ENCODE results near the gene HECTD3.

HECTD3 gene

DNA sequence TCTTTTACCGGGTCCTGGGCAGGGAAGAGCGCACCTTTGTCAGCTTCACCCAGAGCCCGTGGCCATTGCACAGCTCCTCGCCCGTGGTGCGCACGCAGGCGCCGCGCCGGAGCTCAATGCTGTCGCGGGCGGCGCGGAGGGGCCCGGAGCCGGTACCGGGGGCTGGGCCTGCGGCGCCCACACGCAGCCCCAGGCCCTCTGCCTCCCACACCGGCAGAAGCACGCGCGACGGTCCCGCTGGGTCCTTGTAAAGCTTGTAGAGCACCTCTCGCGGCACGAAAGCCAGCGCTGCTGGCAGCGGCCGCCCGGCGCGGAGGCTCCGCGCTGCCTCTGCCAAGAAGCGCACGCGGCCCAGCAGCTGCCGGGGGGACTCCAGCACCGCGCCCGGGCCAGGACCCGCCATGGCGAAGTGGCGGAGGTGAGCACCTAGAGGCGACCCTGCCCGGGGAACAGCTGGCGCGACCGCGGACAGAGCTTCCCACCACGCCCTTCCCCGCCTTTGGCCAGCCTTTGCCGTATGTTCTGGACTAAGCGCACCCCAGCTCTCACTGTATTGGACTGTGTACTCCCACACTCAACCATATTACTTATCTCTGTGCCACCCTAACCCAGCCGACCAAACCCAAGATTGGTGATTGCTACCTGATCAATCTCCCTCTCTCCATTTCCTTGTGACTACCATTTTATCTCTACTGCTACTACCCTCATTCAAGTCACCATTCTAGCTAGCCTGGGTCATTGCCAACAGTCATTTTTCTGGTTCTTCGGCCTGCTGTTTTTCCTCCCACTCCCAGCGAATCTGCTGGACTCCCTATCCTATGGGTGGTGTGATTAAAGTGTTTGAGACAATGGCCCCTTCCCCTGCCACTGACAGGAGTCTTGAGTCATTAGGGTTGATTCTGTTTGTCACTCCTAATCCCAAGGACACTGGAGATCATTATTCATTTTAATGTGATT is at the start of gene HECTD3:
HECTD3 (minus strand) TSS at position 470 of the 957 bp plus-strand sequence; CDS start at position 403, 67 bp downstream.
- peak; percentile 60 for DNase-seq

DNA sequence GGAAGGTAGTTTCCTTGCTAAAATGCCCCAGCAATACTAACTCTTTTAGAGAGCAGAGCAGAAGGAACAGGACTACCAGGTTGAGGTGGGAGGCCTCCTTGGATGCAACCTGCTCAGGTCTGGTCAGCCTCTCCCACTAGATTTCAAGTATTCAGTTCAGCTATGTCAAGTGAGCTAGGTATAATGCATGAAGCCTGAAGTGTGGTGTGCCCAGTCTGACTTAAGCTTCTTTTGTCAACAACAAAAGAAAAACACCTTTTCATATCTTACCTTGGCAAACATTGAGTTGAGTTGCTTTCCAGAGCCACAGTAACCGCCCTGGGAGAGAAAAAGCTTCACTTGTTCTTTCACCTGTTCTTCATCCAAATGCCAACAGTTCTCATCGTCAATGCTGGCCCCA is 48.7 kb upstream of the HECTD3 start:
- no peak for DNase-seq

DNA sequence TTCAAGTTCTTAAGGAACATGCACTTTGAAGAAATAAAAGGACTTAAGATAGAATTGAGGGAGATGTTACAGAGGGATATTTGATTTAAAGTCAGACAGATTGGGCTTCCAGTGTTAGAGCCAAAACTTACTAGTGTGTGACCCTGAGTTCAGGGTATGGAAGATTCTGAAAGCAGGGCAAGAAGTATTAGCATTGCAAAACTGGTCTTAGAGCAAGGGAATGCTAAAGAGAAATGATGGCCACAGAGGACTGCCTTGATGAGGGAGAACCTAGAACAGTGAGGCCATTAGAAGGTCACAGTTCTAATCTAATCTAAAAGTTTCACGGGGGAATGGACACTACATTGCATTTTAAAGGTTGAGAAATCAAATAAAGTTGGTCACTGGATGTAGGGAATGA is 46.4 kb upstream of the HECTD3 start:
- no peak for DNase-seq

DNA sequence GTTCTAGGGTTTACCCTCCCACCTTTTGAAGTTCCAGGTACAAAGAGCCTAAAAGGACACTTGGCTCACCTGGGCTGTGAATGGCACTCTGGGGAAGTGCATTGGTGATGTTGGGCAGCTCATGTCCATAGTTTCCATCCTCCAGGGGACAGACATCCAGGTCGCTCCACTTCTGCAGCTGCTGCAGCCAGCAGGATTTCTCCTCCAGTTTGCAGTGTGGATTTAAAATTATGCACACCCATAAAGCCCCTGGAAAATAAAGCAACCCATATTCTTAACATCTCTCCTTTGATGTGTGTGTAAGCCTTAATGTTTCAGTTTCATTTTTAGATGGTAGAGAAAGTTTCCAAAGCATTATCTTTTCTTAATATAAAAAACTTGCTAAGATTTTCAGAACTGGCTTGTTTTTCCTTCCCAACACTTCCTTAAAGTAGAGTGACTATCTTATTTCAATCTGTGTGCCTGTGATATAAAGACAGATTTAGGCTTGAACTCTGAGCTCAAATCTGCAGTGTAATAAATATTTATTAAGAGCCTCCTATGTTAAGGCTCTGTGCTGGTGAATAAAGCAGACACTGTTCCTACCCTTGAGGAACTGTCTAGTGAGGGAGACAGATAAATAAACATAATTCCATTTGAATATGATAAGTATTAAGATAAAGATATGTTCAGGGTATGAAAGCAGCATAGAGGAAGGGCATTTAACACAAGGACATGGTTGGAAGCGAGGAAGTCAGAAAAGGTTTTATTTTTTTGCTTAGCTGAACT is 40.1 kb upstream of the HECTD3 start:
- no peak for DNase-seq

DNA sequence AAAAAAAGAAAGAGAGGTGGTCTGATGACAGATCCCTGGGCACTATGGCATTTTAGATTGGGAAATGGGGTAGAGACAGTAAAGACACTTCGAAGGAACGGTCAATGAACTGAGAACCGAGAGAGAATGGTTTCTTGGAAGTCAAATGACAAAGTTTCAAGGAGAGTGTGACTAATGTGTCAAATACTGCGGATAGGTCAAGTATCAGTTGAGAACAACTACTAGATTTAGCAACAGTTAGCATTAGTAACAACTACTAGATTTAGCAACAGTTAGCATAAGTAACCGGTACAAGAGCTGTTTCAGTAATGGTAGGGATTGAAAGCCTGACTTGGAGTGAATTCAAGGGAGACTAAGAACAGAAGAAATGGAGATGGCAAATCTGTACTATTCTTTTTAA is 35.9 kb upstream of the HECTD3 start:
- DNase-seq: peak; percentile 70

DNA sequence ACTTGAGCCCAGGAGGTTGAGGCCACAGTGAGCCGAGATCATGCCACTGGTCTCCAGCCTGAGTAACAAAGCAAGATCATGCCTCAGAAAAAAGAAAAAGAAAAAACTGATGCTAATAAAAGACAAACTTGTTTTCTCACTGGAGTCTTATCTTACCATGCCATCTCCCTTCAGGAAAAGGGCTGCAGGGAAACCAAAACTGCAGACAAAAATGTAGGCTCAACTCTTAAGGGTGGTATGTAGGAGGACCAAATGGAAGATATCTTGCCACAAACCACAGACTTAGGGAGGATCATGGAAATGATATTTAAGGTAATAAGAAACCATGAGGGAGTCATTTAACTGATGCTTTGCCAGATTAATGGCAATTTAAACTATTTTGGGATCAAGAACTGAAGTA is 33.8 kb upstream of the HECTD3 start:
- no peak for DNase-seq

DNA sequence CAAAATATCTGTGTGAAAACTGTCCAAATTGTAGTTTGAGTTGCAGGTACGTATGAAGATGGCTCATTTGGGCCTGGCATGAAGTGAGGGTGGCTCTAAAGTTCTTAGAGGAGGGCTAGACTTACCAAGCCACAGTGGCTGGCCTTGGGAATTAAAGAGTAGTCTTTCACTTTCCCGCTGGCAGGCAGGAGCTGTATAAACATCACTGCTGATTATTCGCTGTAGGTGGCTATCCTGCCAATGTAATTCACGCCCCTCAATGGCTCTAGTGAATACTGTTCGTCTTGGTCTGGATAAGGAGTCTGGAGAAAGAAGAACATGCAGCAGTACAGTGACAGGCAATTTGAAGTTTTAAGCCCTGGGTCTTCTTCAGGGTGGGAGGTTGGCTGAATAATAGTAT is 32.0 kb upstream of the HECTD3 start:
- DNase-seq: no peak

DNA sequence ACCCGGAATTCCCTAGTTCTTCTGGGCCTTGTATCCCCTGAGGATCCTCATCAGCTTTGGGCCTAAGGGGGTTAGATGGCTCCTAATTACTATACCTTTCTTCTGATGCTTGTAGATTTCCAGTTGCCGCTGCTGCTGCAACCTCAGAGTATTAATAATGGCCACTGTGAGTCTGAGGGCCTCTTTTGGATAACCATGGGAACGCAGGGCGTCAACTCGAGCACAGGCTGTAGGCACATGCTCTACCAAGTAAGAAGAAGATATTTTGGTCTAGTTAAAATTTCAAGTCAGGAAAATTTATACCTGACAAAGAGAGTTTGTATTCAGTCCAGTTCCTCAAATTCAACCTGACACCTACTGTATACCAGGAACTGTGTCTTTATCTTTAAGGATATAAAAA is 29.2 kb upstream of the HECTD3 start:
- no peak for DNase-seq

DNA sequence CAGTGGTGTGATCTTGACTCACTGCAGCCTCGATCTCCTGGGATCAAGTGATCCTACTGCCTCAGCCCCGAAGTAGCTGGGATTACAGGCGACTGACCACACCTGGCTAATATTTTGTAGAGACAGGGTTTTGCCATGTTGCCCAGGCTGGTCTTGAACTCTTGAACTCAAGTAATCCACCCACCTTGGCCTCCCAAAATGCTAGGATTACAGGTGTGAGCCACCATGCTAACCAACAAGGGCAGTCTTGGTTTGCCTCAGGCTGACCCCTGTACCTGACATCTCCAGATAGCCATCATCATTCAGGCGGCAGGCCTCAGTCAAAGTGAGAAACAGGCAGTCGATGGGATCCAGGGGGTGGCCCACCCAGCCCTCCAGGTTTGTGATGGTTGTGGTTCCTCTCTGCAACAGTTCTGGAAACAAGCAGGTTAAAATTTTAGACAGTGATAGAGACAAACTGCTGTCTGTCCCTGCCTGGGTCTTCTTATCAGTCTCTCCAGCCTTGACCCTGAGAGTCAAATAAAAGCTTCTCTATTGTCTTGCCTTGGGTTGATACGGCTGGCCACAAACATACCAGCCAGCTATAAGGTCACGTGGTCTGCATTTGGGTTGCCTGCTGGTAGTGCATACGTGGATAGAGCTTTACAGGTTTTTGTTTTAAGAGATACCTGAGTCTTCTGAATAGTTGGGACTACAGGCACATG is 27.7 kb upstream of the HECTD3 start:
- no peak for DNase-seq

DNA sequence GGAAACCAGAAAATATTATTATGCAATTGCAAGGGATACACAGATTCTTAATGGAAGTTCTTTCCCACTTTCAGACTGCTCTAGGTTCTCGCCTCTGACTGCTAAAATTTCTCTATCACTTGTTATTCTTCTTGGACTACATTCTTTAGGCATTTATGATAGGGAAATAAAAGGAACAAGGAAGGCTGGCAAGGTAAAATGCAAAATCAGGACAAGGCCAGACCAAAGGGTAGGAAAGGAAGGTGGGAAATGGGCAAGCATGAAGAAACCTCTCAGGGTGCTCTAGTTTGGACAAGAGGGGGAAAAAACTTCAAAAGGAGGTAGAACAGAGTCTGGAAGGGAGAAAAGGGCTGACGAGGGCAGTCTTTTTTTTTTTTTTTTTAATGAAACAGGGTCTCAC is 27.1 kb upstream of the HECTD3 start:
- DNase-seq: no peak

DNA sequence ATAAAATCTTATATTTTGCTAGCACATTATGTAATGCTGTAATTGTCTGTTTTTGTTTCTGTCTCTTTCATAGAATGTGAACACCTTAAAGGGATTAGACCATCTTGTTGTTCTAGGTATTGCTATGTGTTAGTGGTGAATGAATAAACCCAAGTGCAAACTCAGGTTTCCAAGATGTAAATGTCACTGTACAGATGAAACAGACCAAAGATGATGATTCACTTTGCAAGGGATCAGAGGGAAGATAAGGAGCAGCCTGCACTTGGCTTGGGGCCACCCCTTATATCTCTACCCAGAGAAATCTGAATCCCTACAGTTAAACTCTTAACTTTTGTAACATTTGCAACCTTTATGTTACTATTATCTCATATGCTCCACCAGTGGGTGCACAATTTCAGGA is 26.3 kb upstream of the HECTD3 start:
- no peak for DNase-seq

DNA sequence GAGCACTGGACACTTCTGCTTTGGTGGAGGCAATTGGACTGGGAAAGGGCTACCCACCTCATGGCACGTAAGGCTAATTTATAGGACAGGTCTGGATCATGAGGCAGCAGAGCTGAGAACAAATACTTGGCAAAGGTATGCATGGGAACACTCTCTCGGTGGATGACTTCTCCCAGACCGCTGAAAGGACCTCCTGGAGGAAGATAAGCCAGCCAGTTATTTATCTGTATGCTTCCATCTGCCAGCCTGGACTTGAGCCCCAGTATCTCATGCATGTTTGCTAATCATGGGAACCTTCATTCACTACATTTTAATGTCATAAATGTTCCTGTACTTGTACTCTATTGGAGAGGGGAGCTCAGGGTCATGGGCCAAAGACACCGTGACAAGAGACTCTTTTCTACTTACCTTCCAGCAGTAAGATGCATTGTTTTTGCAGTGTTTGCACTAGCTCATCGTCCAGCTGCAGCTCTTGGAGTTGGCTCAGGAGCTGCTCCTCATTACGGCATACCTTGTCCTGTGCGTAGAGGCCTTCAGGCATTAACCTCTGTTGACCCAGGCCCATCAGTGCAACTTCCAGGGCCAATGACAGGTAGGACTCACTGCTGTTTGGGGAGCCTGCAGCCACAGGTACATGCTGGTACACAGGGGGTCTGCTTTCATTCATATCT is 24.6 kb upstream of the HECTD3 start:
- DNase-seq: no peak

DNA sequence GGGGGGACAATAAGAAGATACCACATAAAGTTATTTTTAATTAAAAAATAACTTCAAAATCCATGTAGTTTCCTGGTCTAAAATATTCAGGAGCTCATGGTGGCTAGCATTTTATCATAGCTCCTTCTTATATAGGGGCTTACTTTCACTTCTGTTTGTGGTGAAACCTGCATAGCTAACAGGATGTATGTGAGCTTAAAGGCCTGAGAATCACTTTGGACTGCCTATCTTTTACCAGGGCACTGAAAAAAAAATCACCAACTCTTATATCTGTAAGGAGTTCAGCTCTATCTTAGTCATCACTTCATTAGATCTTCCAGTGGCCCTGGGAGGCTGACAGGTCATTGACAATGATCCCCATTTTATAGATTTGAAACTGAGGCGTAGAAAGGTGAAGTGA is 22.2 kb upstream of the HECTD3 start:
- DNase-seq: peak; percentile 68

DNA sequence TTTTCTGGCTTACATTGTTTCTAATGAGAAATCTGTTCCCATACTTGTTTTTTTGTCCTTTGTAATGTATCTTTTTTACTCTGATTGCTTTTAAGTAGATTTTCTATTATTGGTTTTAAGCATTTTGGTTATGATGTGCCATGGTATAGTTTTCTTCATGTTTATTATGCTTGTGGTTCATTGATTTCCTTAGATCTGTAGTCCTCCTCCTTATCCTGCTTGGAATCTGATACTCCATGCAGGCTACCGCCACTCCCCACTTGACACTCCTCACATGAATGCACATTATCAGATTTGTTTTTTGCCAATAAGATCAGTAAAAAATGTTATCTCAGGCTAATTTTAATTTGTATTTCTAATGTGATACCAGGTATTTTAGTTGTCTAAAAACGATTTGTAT is 21.7 kb upstream of the HECTD3 start:
- no peak for DNase-seq

DNA sequence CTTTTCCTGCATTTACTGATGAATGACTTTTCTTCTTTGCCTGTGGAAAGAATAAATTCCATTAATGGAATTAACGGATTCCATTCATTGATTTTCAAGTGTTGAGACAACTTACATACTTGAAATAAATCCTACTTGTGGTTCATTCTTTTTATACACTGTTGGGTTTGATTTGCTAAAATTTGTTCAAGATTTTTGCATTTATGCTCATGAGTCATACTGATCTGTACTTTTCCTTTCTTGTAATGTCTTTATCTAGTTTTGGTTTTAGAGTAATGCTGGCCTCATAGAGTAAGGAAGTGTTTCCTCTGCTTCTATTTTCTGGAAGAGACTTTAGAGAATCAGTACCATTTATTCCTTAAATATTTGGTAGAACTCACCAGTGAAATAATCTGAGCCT is 15.3 kb upstream of the HECTD3 start:
- no peak for DNase-seq

DNA sequence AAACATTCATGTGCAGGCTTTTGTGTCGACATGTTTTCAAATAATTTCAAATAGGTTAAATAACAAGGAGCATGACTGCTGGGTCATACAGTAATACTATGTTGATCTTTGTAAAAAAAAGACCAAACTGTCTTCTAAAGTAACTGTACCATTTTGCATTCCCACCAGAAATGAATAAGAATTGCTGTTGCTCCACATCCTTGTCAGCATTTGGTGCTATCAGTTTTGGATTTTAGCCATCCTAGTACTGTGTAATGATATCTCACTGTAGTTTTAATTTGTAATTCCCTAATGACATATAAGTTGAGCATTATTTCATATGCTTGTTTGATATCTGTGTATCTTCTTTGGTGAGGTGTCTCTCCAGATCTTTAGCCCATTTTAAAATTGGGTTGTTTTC is 12.5 kb upstream of the HECTD3 start:
- DNase-seq: no peak

DNA sequence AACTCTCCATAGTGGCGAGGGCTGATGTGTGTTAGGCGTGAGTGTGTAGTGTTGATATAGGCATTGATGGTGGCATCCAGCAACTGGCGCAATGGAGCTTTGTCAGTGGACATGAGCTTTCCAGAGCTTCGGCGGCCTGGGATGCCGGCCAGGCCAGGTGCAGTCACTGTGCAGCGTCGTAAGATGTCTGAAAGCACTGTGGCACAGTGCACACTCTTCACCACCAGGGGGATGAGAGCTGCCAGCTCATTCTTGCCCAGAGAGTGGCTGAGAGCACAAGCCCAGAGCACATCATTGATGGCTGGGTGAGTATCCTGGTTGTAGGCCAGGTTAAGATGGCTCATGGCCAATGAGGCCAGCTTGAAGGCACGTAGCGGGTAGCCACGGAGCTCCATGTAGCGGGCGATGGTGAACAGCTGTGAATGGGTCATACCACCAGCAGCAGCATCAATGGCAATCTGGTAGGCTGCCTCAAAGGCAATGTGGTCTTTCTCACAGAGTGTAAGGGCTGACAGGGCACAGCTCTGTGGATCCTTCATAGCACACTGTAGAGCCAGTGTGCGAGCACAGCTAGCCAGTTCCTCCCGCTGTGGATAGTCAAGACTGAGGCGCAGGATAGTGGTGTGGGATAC is 7.6 kb upstream of the HECTD3 start:
- peak; percentile 36 for DNase-seq

DNA sequence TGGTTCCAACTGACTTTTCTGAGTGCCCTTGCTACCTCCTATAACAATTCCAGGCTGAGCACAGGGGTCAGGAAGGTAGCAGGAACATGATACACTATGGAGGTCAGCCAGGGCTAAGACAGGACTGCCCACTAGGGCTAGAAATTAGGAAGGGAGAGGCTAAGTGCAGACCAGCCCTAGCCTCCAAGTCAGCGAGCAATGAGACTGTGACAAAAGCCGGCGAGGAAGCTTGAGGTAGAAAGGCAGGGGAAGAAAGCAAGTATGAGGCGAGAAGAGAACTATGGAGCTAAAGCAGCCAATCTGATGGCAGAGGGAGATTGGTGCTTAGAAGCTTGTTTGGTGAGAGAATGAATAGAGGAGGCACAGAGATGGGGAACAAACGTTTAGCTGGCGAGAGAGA is 5.6 kb upstream of the HECTD3 start:
- no peak for DNase-seq

DNA sequence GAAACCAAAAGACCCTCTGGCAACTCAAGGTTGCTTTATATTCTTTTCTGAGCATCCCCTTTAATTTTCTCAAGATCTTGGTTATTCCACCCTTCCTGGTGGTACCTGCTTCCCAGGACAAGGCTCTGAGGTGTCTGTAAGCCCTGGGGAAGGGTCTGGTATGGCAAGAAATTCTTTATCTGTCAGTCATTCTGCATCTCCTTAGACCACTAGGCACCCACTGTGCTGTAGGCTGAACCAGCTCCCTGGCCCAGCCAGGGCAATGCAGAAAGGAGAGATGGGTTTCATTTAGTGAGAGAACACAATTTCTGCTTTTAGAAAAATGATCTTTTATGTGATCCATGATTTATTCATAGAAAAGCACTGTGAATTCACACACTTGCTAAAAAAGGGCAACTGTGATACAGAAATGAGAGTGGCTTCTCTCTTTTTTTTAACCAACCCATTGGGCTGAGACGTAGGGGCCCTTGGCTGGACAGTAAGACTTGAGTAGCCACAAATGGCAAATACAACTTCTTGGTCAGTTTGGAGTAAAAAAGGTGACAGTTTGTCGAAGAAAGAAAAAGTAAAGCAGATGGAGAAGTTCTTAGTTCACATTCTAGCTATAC is 5.1 kb upstream of the HECTD3 start:
- DNase-seq: no peak

DNA sequence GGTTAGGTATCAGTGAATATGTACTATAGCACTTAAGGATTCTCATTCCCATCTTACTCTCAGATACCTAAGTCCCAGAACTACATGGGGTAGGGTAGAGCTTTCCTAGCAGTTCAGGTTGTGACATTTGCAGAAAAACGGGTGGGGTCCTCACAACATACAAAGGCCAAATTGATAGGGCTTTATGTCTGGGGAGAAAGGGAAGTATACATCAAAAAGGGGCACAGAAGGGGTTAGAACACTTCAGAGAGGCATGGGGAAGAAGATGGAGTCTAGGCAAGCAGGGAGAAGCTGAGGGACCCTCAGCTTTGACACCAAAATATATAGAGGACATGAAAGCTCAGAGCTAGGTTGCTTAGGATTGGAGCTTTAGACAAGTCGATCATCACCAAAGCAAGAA is 4.6 kb upstream of the HECTD3 start:
- no peak for DNase-seq

DNA sequence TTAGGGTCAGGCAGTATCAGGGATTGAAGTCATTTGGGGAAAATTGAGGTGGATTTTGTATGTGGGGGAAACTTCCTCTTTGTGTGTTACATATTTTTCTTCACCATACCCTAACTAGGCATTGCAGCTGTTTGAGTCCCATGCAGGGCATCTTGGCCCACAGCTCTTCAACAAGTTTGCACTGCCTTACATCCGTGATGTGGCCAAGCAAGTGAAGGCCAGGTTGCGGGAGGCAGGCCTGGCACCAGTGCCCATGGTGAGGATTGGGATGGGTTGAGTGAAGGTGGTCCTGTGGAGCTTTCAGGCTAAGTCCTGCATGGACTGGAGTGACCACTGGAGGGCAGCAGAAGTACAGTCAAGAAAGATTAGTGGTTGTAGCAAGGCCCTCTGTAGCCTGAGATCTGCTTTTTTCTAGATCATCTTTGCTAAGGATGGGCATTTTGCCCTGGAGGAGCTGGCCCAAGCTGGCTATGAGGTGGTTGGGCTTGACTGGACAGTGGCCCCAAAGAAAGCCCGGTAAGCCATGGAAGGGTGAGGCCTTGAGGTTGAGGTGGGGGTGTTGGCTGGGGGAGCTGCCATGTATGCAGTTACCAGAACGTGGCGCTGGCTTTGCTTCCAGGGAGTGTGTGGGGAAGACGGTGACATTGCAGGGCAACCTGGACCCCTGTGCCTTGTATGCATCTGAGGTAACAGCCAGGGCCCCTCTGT is 3.4 kb upstream of the HECTD3 start:
- peak; percentile 73 for DNase-seq

Data from MV-4-11 (cell line).